MM.1S (cell line): ENCODE results near the gene RBM11.

Experiments
- DNase-seq: peaks from one replicate; pipeline ENCODE4 v3.0.0-alpha.2; 2015
- H2AFZ ChIP-seq: fragments of 300-600 bp; sonication (generic); 2 replicates; pipeline ENCODE4 v1.6.0; 2016; ENCODE audit warnings: antibody characterized with exemption, low read length
- H3F3A ChIP-seq: fragments of 300-600 bp; sonication (generic); 2 replicates; pipeline ENCODE4 v1.6.1; 2016; ENCODE audit warnings: mild to moderate bottlenecking, antibody characterized with exemption, low read length, moderate library complexity, mixed read lengths; ENCODE audit not compliant: insufficient read depth
- H3K27ac ChIP-seq: fragments of 300-600 bp; sonication (generic); 2 replicates; pipeline ENCODE4 v1.5.1; 2016; ENCODE audit warnings: mild to moderate bottlenecking, low read length
- H3K27me3 ChIP-seq: fragments of 300-600 bp; sonication (generic); replicated peaks from 2 replicates; pipeline ENCODE4 v1.6.0; 2016; ENCODE audit warnings: low read length; ENCODE audit not compliant: insufficient read depth
- H3K36me3 ChIP-seq: fragments of 300-600 bp; sonication (generic); replicated peaks from 2 replicates; pipeline ENCODE4 v1.6.1; 2016; ENCODE audit warnings: mild to moderate bottlenecking, low read length, mixed read lengths; ENCODE audit not compliant: insufficient read depth
- H3K4me1 ChIP-seq: fragments of 300-600 bp; sonication (generic); 2 replicates; pipeline ENCODE4 v1.6.1; 2016; ENCODE audit warnings: low read length, mixed read lengths
- H3K4me2 ChIP-seq: fragments of 300-600 bp; sonication (generic); 2 replicates; pipeline ENCODE4 v1.6.0; 2016; ENCODE audit warnings: low read depth, low read length
- H3K4me3 ChIP-seq: fragments of 300-600 bp; sonication (generic); 2 replicates; pipeline ENCODE4 v1.5.1; 2016; ENCODE audit warnings: low read length, mixed read lengths
- H3K79me2 ChIP-seq: fragments of 300-600 bp; sonication (generic); 2 replicates; pipeline ENCODE4 v1.6.1; 2016; ENCODE audit warnings: mixed run types, low read length, mixed read lengths
- H3K9ac ChIP-seq: fragments of 300-600 bp; sonication (generic); 2 replicates; pipeline ENCODE4 v1.6.1; 2016; ENCODE audit warnings: low read length, mixed read lengths
- H3K9me2 ChIP-seq: fragments of 300-600 bp; sonication (generic); replicated peaks from 2 replicates; pipeline ENCODE4 v1.6.1; 2016; ENCODE audit warnings: mild to moderate bottlenecking, low read length, mixed read lengths; ENCODE audit not compliant: insufficient read depth
- H3K9me3 ChIP-seq: fragments of 300-600 bp; sonication (generic); replicated peaks from 2 replicates; pipeline ENCODE4 v1.6.1; 2016; ENCODE audit warnings: mild to moderate bottlenecking, low read length, mixed read lengths; ENCODE audit not compliant: insufficient read depth
- H4K20me1 ChIP-seq: fragments of 300-600 bp; sonication (generic); 2 replicates; pipeline ENCODE4 v1.6.1; 2016; ENCODE audit warnings: mild to moderate bottlenecking, low read length, moderate library complexity, mixed read lengths; ENCODE audit not compliant: insufficient read depth
- CTCF ChIP-seq: fragments of 300-600 bp; sonication (generic); IDR thresholded peaks from 2 replicates; pipeline ENCODE4 v1.5.1; 2016; ENCODE audit warnings: antibody characterized with exemption, low read length, mixed read lengths
- EZH2 ChIP-seq: fragments of 300-600 bp; sonication (generic); optimal IDR thresholded peaks from 2 replicates; pipeline ENCODE3; 2017; ENCODE audit warnings: low read depth, mild to moderate bottlenecking, antibody characterized with exemption, low read length, mixed read lengths
- EZH2phosphoT487 ChIP-seq: fragments of 300-600 bp; sonication (generic); IDR thresholded peaks from 2 replicates; pipeline ENCODE4 v1.6.1; 2018; ENCODE audit warnings: antibody characterized with exemption, low read length

RBM11 gene

GRCh38 chr21:14244911-14245310 lies 29.0 kb downstream of the RBM11 start:
- DNase-seq = no peak
- Histone ChIP-seq H3K4me1 (no peaks in the 10 kb centered on the region), H3K36me3 (no peaks in the 10 kb centered on the region), H2AFZ (no peak overlapping the region), H3K9ac (no peak overlapping the region), H3K9me2 (no peaks in the 10 kb centered on the region), H3F3A (no peaks in the 10 kb centered on the region), H3K27me3 (no peaks in the 10 kb centered on the region), H3K4me2 (no peak overlapping the region), H4K20me1 (no peaks in the 10 kb centered on the region), H3K9me3 (no peaks in the 10 kb centered on the region), H3K27ac (no peak overlapping the region), H3K4me3 (no peak overlapping the region), H3K79me2 (no peaks in the 10 kb centered on the region)
- TF ChIP-seq EZH2 = no peak
- TF ChIP-seq EZH2phosphoT487 = no peak
- TF ChIP-seq CTCF = no peak

GRCh38 chr21:14245711-14246110 lies 29.8 kb downstream of the RBM11 start:
- Histone ChIP-seq H3K4me2 (no peak overlapping the region), H3K27ac (no peak overlapping the region), H3K36me3 (no peaks in the 10 kb centered on the region), H3K27me3 (no peaks in the 10 kb centered on the region), H3K9me3 (no peaks in the 10 kb centered on the region), H3K9me2 (no peaks in the 10 kb centered on the region), H3F3A (no peaks in the 10 kb centered on the region), H2AFZ (no peak overlapping the region), H3K4me3 (no peak overlapping the region), H3K9ac (no peak overlapping the region), H3K79me2 (no peaks in the 10 kb centered on the region), H3K4me1 (no peaks in the 10 kb centered on the region), H4K20me1 (no peaks in the 10 kb centered on the region)
- no peak for TF ChIP-seq EZH2
- TF ChIP-seq CTCF = no peak
- no peak for TF ChIP-seq EZH2phosphoT487
- DNase-seq = no peak

GRCh38 chr21:14251336-14251735 lies 35.4 kb downstream of the RBM11 start:
- no peaks in the 10 kb centered on the region for H3K9me2 ChIP-seq
- H3K79me2 ChIP-seq = no peaks in the 10 kb centered on the region
- H3K4me3 ChIP-seq = no peak overlapping the region
- no peak overlapping the region for H3K27ac ChIP-seq
- H2AFZ ChIP-seq = no peak overlapping the region
- no peaks in the 10 kb centered on the region for H4K20me1 ChIP-seq
- H3F3A ChIP-seq = no peaks in the 10 kb centered on the region
- DNase-seq = no peak
- no peak overlapping the region for H3K9ac ChIP-seq
- no peak overlapping the region for H3K4me2 ChIP-seq
- TF ChIP-seq CTCF = no peak
- no peaks in the 10 kb centered on the region for H3K4me1 ChIP-seq
- no peaks in the 10 kb centered on the region for H3K9me3 ChIP-seq
- H3K27me3 ChIP-seq = no peaks in the 10 kb centered on the region
- no peaks in the 10 kb centered on the region for H3K36me3 ChIP-seq
